Upper lobe of left lung (tissue), 4 donors: ENCODE data around the gene SEPTIN10.

Source experiments
- CTCF ChIP-seq, 6 experiments: fragments of 450-650 bp in 4 of 6; fragments of 200-600 bp in 2 of 6; sonication (generic) in 2 of 6; IDR thresholded peaks; one replicate each; pipeline ENCODE4 v1.5.1; 2016 to 2019; ENCODE audit warnings: antibody characterized with exemption in 6 of 6
- POLR2A ChIP-seq, 4 donors: fragments of 450-650 bp; IDR thresholded peaks; one replicate each; pipeline ENCODE4 v1.5.1; 2016 to 2017; ENCODE audit warnings: antibody characterized with exemption in 4 of 4, mild to moderate bottlenecking in 2 of 4
- POLR2AphosphoS5 ChIP-seq, 2 donors: sonication (generic); formaldehyde crosslinking; IDR thresholded peaks; one replicate each; pipeline ENCODE4 v1.5.1; 2017; ENCODE audit warnings: antibody characterized with exemption in 2 of 2

GRCh38 chr2:109609352-109610024 is 4.3 kb downstream of the SEPTIN10 start:
- TF ChIP-seq POLR2AphosphoS5 (IDR thresholded peaks at IDR 0.05) (no peak), CTCF (IDR thresholded peaks at IDR 0.05) (no peak), POLR2A (IDR thresholded peaks at IDR 0.05) (no peak)
